NCI-H1092 (cell line): ENCODE results near the gene MAP2.
"Not testable (repeated sequence)": the region's sequence is repeated elsewhere in the genome, so short reads cannot be mapped to it uniquely, and the experiment has no call there.

ENCODE experiments used
- DNase-seq: peaks from one replicate; lab custom pipeline; 2025; lab: John Stamatoyannopoulos, UW

The MAP2 gene

DNA sequence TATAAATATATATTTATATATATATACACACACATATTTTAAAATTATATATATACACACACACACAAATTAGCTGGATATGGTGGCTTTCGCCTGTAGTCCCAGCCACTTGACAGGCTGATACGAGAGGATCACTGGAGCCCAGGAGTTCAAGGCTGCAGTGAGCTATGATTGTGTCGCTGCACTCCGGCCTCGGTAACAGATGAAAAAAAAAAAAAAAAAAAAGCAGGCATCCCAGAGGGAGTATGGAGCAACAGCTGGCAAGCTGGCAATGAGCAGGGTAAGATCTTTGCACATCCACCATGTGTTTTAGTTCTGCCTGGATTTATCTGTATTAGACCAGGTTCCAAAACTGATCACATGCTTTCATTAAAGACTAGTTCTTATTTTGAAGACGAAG is 170.1 kb downstream of the MAP2 start:
- DNase-seq, result no peak

DNA sequence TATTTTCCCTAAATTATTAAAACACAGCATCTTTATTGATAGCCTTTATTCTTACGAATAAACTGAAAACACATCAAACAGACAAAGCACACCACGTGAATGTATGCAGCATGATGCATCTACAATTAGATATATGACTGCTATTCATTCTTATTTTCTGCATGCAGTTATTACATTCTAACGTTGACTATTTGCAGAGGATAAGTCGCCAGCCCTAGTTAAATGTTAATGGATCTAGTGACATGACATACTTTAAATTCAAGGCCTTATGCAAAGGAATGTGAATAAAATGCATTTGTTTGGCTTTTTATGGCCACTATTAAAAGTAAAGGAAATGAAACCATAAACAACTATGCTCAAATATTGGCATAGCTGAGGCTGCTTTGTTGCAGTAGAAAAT is 172.4 kb downstream of the MAP2 start:
- no peak for DNase-seq

DNA sequence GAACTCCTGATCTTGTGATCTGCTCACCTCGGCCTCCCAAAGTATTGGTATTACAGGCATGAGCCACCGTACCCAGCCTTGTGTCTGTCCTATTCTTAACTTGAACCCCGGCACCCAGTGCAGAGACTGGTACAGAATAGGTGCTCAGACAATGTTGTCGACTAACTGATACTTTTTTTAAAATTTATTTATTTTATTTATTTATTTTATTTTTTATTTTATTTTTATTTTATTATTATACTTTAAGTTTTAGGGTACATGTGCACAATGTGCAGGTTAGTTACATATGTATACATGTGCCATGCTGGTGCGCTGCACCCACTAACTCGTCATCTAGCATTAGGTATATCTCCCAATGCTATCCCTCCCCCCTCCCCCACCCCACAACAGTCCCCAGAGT is 174.4 kb downstream of the MAP2 start:
- DNase-seq, result not testable (repeated sequence)

DNA sequence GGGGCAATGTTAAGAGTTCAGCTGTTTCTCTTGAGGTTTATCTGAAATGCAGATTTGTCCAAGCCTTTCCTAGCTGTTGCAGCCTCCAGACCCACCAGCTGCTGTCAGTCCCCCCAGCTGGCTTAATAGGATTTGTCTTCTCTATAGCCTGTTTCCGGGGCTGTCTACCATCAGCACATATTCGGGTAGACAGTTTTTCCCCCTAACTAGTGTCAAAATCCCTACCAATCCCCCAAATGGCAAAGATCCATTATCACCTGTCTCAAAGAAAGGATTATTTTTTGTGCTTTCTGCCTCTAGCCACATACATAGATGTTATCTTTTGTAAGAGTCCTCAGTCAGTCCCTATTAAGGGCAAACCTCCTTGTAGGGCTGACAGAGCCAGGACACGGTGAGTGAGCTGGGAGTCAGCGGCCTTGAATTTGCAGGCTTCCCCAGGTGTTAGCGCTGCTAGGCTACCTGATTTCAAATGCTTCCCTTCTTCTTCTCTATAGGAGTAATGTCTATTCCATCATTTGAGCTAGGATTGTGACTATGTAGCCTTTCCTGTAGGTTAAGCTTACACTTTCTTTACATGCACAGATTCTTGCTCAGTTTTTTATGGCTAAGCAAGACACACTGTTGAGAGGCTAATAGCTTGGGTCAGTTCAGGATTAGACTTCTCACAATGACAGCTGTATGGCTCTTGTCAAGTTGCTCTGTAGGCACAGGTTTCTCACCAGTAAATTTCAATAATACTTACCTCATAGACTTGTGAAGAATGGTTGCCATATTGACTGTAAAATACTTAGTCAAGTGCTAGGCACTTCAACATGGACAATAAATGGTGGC is 176.7 kb downstream of the MAP2 start:
- DNase-seq, result no peak

DNA sequence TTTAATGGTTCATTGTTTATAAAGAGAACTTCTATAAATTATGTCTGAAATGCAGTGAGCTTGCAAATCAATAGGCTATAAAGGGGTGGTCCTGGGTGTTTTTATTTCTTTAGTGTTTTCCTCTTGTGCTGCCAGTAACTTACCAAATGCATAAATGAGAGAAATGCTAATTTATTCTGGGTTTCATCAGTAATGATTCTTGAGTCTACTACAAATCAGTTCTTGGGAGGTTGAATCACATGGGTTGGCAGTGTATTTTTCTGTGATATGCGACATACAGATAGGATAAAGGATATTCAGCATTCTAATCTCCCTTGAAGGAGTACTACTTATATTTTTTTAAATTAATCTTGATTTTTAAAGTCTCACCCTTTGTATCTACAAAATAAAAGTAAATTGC is 177.7 kb downstream of the MAP2 start:
- DNase-seq, result no peak

DNA sequence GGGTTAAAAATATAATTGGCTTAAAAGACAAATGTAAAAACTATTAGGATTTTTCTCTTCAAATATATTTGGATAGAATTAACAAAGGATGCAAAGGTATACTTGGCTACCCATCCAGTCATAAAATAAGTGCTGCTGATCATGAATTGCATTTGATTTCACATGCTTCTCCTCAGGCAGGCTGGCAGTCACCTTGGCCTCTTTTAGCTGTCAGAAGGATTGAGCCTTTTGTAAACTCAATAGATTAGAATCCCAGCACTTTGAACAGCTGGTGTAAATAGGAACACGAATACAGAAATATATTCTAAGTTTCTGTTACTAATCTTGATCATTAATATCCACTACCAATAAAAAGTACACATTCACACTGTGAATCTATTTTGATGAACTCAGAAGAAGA is 178.4 kb downstream of the MAP2 start:
- no peak for DNase-seq

DNA sequence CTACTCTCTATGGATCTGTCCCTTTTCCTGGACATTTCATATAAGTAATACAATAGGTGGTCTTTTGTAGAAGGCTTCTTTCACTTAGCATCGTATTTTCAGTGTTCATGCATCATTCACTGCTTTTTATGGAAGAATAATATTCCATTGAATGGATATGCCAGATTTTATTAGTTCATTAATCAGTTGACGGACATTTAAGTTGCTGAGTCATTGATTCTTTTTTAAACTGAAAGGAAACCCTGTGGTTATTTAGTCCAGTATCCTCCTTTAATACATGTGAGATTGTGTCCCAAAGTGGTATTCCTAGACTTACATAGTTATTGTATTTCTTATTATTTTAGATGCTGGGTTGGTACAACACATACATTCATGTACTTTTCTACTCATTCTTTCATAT is 185.7 kb downstream of the MAP2 start:
- DNase-seq, result no peak

DNA sequence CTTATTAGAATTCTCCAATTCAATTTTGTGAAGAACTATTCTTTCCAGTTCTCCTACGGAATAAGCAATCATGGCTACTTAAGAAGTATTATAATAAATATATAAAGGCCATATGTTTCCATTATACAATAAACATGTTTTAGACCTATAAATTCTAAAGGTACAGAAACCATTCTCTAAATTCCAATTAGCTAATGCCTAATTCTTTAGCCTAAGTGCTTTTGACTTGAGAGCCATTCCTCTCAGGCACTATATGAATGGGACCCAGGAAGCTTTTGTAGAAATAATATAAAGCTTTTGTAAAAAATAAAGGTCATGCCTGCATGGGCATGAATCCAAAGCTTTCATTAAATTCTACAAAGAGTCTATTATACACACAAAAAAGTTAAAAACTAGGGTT is 186.8 kb downstream of the MAP2 start:
- no peak for DNase-seq

DNA sequence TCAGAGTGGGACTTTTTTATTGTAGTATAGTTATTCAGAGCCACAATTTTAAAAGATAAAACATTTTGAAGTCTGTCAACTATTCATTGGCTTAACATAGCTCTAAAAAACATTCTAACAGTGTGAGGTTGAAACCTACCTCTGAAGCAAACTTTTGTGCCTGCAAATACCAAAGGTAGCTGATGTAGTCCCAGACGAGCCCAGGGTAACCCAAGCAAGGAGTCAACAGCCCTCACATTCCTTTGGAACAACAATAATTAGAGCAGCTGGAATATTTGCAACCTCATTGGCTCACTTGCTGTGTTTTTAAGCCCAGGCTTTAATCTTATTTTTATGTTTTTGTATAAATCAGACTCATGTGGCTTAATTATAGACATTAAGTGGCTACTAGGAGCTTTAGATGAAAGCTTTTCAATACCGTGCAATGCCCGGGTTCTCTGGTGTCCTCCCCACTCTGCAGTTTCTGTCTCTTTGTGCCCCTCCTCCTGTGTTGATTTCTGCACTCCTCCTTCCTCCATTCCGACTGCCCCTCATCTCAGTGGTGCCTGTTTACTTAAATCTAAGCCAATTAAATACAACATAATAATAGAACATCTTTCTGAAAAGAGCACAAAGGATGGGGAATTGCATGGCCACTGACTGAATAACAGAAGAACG is 189.9 kb downstream of the MAP2 start:
- DNase-seq, result no peak

DNA sequence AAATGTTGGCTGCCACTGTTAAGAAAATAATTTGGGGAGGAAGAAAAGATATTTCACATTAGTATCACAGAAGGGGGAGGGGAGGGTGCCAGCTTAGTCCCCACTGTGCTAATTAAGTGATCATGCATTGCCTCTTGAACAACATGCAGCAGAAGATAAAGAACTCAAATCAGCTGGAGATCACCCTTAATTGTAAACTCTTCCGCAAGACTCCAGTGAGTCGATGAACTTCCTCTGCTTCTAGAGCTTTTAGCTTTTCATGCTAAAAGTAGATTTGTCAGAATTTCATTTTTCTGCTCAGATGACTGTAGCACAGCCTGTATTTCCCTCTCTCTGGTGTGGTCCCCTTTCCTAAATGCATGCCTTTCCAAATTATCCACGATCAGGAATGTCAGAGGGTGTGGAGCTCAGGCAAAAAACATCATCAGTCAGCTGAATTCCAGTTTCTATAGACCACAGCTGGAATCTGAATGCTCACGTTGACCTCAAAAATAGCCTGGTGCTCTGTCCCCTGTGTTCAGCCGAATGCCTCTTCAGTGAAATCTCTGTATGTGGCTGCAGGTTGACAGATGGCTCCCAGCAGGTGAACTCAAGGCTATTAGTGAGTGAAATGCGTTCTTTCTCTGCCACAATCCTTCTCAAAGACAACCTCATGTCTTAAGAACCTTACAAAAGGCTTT is 191.0 kb downstream of the MAP2 start:
- no peak for DNase-seq

DNA sequence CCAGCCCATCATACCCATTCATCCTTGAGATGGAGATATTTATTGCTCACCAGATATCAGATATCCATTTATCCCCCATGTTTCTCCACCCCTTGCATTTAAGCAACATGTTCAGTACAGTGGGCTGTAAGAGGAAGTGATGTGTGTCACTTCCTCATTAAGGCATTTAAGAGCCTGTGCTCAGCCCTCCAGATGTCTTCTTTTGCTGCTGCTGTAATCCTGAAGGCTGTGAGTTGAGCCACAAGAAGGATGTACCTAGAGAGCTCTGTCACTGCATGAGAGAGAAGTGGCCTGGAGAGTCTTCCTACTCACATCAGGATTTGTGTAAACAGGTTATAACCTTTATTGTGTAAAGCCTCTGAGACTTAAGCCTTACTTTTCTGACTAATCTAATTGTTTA is 195.9 kb downstream of the MAP2 start:
- DNase-seq, result no peak

DNA sequence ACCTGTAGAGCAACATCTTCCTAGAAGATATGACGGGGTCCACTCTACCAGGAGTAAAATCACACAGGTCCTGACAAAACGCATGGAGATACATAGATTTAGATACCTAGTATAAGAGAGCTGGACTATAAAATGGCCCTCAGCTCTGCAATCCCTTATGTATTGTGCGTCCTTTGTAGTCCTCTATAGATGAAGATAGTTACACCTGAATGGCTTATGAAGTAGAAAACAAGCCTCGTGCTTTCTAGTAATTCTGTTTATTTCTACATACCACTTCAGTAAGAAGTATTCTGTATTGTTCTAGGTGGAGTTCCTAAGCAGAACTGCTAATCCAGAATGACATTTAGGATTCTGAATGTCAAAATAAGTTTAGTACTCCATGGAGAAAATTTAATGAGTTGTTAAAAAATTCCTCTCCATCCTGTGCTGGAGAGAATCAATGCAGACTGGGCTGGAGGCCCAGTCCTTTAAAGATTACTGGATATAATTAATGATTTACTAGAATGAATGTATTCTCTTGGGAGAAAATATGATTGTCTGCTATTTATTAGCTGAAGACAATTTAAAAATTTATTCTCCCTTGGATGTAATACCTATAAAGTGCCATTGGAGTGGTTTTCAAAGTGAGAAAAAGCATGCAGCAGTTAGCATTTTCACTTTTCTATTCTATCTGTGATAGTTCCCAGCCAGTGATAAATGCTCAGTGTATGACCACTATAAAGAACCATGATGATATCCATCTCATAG is 200.5 kb downstream of the MAP2 start:
- no peak for DNase-seq

DNA sequence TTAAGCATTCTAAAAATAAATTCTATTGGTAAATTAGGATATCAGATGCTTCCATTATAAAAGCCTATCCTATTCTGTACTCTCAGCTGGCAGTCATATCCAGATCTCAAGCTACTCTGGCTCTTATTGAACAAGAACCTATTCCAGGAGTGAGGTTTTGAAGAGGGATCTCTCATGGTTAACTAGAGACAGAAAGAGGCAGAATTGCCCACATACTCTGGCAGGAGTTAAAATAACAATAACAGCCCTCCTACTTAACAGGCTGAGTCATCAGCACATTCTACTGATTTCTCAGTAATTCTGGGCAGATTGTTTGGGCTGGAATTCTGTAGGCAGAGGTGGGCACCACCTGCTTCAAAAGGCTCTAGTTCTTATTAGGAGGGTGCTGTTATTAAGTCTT is 205.8 kb downstream of the MAP2 start:
- DNase-seq, result no peak

DNA sequence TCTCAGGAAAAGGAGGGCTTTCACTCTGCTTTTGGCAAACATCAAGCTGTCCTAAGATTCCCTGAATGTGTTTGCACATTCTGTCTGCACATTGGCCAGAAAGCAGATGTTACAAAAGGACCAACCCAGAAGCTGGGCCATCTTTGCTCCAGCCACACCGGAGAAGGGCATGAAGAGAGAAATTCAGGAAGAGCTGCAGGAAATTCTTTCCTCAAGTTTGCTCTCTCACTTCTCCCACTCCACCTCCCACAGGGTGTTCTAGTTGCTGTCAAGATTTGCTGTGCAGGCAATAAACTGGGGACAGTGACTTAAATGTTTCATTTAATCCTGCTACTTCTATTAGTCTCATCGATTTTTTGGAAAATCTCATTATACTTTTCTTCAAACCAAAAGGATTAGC is 210.1 kb downstream of the MAP2 start:
- no peak for DNase-seq

DNA sequence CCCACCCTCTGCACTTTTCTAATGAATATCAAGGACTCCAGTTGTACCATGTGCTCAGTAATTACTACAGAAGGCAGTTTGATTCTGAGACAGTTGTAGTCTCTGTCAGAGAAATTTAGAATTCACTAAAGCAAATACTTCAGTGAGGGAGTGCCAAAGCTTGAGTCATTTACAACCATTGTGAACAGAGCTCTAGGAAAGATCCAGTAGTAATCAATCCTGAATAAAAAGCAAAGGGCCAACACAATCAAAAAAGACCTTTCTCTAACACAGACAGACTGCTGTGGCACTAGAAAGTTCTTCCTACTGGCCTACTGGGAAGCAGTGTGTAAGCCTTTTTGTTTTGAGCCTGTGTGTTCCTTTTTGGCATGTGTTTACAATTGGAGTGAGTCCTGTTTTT is 212.2 kb downstream of the MAP2 start:
- DNase-seq, result no peak

DNA sequence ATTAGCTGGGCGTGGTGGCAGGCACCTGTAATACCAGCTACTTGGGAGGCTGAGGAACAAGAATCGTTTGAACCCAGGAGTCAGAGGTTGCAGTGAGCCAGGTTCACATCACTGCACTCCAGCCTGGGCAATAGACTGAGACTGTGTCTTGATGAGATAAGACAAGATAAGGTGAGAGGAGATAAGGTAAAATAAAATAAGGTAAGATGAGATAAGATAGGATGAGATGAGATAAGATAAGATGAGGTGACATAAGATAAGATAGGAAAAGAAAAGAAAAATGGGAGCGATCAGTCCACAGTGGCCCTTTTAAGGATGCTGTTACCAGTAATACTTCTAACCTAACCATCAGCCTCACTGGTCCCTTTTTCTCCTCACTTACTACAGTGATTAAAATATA is 213.4 kb downstream of the MAP2 start:
- no peak for DNase-seq

DNA sequence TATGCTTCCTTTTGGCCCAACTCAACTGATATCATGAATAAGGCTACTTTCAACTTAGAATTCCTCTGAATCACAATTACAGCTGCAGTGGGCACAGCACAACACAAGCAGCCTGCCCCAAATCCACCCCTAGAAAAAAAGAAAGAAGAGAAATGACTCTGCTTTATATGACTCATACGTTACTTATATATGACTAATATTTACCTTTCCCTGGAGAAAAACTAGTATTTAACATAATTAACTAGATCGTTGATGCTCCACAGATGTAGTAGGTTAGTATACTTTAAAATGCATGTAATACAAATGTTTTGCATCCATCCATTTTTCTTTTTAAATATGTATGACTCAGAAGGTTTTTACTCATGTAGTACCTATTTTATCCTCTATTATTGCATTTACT is 214.5 kb downstream of the MAP2 start:
- DNase-seq, result no peak

DNA sequence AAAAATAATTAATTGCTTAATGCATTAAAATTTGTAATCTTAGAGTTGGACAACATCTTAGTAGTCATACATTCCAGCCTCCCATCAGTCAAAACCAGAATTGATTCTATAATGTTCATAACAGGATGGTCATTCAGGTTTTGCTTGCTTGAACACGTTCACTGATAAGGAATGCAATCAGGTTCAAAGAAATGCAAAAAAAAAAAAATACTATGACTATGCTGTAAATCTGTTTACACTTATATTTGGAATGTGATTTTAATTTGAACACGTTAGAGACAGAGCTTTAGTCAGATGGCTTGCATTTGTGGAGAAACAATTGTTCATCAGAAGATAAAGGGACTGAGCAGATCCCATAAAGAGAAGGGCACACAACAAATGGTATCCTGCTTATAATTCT is 216.5 kb downstream of the MAP2 start:
- DNase-seq, result no peak

DNA sequence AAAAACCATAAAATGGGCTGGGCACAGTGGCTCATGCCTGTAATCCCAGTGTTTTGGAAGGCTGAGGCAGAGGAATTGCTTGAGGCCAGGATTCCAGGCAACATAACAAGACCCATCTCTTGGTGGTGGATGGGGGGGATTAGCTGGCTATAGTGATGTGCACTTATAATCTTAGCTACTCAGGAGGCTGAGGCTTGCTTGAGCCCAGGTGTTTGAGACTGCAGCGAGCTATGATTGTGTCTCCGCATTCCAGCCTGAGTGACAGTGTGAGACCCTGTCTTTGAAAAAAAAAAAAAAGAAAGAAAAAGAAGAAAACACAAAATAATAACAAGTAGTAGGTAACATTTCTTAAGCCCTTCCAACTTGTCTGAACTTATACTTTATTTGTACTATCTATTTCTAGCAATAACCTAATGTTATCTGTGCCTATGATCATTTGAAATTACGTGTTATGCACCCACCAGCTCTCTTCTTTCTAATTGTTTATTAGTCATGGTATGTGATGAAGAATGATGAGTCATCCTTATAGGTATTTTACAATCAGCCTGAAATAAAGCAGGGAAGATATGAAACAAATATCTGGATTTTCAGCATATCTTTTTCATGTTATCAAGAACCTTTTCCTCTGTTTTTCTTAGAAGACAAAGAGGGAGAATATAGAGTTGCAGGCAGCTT is 218.4 kb downstream of the MAP2 start:
- no peak for DNase-seq

DNA sequence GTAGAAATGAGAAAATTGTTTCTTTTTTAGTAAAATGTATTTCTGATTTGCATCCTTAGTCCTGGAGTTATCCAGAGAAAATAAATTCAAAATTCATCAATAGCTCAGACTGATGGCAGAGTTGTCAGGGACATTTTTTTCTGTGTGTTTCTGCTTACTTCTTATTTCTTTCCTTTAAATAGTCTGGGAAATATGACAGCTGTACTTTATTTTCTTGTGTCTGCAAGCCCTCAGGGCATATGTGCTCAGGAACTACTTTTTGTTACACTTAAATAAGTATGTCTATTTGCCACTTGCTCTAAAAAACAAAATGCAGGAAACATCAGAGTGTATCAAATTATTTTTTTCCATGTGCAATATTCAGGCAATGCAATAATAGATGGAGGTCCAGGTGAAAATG is 221.0 kb downstream of the MAP2 start:
- DNase-seq, result no peak

DNA sequence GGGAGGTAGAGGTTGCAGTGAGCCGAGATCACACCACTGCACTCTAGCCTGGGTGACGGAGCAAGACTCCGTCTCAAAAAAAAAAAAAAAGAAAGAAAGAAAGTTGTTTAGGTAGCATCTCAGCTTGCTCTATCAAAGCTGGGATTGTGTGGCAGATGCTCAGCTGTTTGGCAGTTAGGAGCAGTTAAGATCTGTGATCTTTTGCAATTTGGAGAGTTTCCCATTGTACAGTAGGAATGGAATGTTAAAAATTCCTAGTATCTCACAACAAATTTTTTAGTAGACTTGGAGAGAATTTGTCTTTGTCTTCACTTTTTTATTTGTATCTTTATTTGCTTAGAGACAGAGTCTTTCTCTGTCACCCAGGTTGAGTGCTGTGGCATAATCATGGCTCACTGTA is 224.9 kb downstream of the MAP2 start:
- no peak for DNase-seq

DNA sequence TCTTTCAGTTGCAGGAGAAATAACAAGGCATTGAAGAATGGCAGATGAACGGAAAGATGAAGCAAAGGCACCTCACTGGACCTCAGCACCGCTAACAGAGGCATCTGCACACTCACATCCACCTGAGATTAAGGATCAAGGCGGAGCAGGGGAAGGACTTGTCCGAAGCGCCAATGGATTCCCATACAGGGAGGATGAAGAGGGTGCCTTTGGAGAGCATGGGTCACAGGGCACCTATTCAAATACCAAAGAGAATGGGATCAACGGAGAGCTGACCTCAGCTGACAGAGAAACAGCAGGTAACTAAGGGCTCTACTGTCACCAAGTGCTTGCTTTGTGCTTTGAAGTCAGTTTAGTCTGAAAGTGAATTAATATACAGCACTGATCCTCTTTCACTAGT is 229.3 kb downstream of the MAP2 start:
- DNase-seq, result no peak
